HG02571 (cell line): Measurements from ENCODE around the gene MPPED2.

Source experiments
- ATAC-seq: cut with Tn5 transposase; IDR thresholded peaks from one replicate; pipeline ENCODE4 v1.9.1; 2021; ENCODE audit warnings: mild to moderate bottlenecking, moderate library complexity; ENCODE audit not compliant: unreplicated experiment

Gene MPPED2

GRCh38 chr11:30423886-30424285, 162.3 kb downstream of the MPPED2 start:
- ATAC-seq = no peak

- no peak for ATAC-seq
Observed at GRCh38 chr11:30423279-30423648, 162.9 kb downstream of the MPPED2 start.

- ATAC-seq = no peak
Observed at GRCh38 chr11:30422447-30423278, 163.5 kb downstream of the MPPED2 start.

- ATAC-seq = no peak
Observed at GRCh38 chr11:30420233-30420787, 165.8 kb downstream of the MPPED2 start.

- no peak for ATAC-seq
Observed at GRCh38 chr11:30414806-30415205, 171.3 kb downstream of the MPPED2 start.

- ATAC-seq = no peak
Observed at GRCh38 chr11:30414244-30414643, 171.9 kb downstream of the MPPED2 start.

- ATAC-seq = no peak
Observed at GRCh38 chr11:30412509-30412908, 173.6 kb downstream of the MPPED2 start.

- ATAC-seq = no peak
Observed at GRCh38 chr11:30411383-30411782, 174.8 kb downstream of the MPPED2 start.

- no peak for ATAC-seq
Observed at GRCh38 chr11:30406978-30407762, 179.0 kb downstream of the MPPED2 start.

GRCh38 chr11:30405385-30405784, 180.8 kb downstream of the MPPED2 start:
- no peak for ATAC-seq

GRCh38 chr11:30404136-30404535, 182.0 kb downstream of the MPPED2 start:
- ATAC-seq = no peak

GRCh38 chr11:30395751-30396150, 190.4 kb downstream of the MPPED2 start:
- ATAC-seq = no peak

GRCh38 chr11:30393012-30393411, 193.1 kb downstream of the MPPED2 start:
- ATAC-seq = no peak

- no peak for ATAC-seq
Observed at GRCh38 chr11:30392221-30392784, 193.8 kb downstream of the MPPED2 start.

- no peak for ATAC-seq
Observed at GRCh38 chr11:30388957-30389356, 197.2 kb downstream of the MPPED2 start.

- no peak for ATAC-seq
Observed at GRCh38 chr11:30387891-30388861, 198.0 kb downstream of the MPPED2 start.

- ATAC-seq = no peak
Observed at GRCh38 chr11:30381879-30382278, 204.3 kb downstream of the MPPED2 start.

GRCh38 chr11:30380846-30381245, 205.3 kb downstream of the MPPED2 start:
- no peak for ATAC-seq

- no peak for ATAC-seq
Observed at GRCh38 chr11:30377347-30377746, 208.8 kb downstream of the MPPED2 start.

GRCh38 chr11:30370164-30370563, 216.0 kb downstream of the MPPED2 start:
- ATAC-seq = no peak
